Left lung (tissue), 10 donors: ENCODE results near the gene INS. TPM values are rescaled to one million over a fixed set of nuclear protein-coding genes. Genes with fewer than 3 reads are reported as not detected.

Experiments used
- ATAC-seq: fragments of 200-7000 bp; cut with Tn5 transposase; one replicate; pipeline ENCODE4 v1.9.1; 2020; ENCODE audit warnings: moderate library complexity
- DNase-seq, 4 donors: peaks; one replicate each; pipeline ENCODE4 v3.0.0-alpha.2; 2013 to 2020
- H3K27ac ChIP-seq, 2 donors: fragments of 200-600 bp; sonication (generic) in 1 of 2; one replicate each; pipeline versions ENCODE4 v1.5.0 to v1.8.0; 2020 to 2021
- H3K27me3 ChIP-seq, 2 donors: fragments of 200-600 bp; sonication (generic) in 1 of 2; one replicate each; pipeline versions ENCODE4 v1.5.0 to v1.8.0; 2020 to 2021
- H3K36me3 ChIP-seq, 2 donors: fragments of 200-600 bp; sonication (generic) in 1 of 2; one replicate each; pipeline versions ENCODE4 v1.5.0 to v1.8.0; 2020 to 2021
- H3K4me1 ChIP-seq, 2 donors: fragments of 200-600 bp; one replicate each; pipeline ENCODE4 v1.8.0; 2021
- H3K4me3 ChIP-seq, 2 donors: fragments of 200-600 bp; sonication (generic) in 1 of 2; one replicate each; pipeline versions ENCODE4 v1.5.0 to v1.8.0; 2020 to 2021; ENCODE audit warnings: mild to moderate bottlenecking in 1 of 2
- H3K9me3 ChIP-seq, 2 donors: fragments of 200-600 bp; sonication (generic) in 1 of 2; one replicate each; pipeline versions ENCODE4 v1.5.0 to v1.8.0; 2020 to 2021
- intact Hi-C, 2 donors: fragments of 100-400 bp; cut with DNase I; formaldehyde crosslinking; loops; one replicate each; pipeline versions ENCODE4 v1.11.2 to v1.14.2; 2022
- polyA plus RNA-seq, 6 donors: library from polyadenylated mRNA; unstranded; fragments of 120-200 nt; gene quantifications; one replicate each; pipeline ENCODE4 v1.2.1, GENCODE V29; 2013; ENCODE audit not compliant: insufficient read length in 6 of 6
- total RNA-seq, 2 donors: library from RNA; stranded (reverse); fragmentation: NEBNext Ultra II Directional; extraction: Animal tissue kit (Norgen Biotek cat#: 25700); gene quantifications; one replicate each; pipeline ENCODE4 v1.2.1, GENCODE V29; 2021
- TF ChIP-seq, protein P1 (sequence below), 2 donors: fragments of 200-600 bp; sonication (generic) in 1 of 2; IDR thresholded peaks; one replicate each; pipeline versions ENCODE4 v1.5.0 to v1.8.0; 2021; ENCODE audit warnings: antibody characterized with exemption in 2 of 2
- donor health status: DM: no; HTN: yes; CAD: no.
- donor health status: DM: no; HTN: no; CAD: no.

INS gene
- total and polyA plus RNA-seq, 8 donors = not detected

DNA sequence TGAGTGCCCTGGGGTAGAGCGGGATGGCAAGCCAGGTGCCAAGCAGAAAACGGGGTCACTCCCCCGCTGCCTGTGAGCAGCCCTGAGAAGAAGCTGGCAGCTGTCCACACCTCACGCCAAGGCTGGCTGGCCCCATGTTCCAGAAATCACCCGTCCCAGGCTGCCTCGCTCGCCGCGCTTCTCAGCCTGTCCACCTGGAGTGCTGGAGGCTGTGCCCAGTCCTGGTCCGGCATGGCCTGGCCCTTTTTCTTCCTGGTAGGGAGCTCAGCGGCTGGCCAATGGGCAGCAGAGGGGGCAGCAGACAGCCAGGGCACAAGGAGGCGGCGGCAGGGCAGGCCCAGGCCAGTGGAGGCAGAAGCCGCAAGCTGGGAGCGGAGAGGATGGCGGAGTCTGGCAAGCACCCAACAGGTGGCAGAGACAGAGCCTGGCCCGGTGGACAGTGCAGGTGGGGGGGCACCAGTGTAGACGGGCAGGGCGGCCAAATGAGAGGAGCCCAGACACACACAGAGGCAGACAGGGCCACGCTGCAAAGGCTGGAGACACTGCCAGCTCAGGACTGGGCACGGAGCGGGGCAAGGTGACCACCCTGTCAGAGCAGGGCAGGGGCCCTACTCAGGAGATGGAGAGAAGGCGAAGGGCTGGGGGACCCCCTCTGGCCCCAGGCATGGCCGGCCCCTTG is 47.8 kb upstream of the INS start:
- Histone ChIP-seq H3K27ac (no peak overlapping the region), H3K4me3 (no peak overlapping the region), H3K9me3 (peaks cover 0 to 5% of the 10 kb centered on the region in 2 donors), H3K4me1 (no peaks in the 10 kb centered on the region), H3K27me3 (no peaks in the 10 kb centered on the region), H3K36me3 (no peaks in the 10 kb centered on the region)
- ATAC-seq = no peak
- intact Hi-C loops = no loop called here
- TF ChIP-seq, protein P1, sequence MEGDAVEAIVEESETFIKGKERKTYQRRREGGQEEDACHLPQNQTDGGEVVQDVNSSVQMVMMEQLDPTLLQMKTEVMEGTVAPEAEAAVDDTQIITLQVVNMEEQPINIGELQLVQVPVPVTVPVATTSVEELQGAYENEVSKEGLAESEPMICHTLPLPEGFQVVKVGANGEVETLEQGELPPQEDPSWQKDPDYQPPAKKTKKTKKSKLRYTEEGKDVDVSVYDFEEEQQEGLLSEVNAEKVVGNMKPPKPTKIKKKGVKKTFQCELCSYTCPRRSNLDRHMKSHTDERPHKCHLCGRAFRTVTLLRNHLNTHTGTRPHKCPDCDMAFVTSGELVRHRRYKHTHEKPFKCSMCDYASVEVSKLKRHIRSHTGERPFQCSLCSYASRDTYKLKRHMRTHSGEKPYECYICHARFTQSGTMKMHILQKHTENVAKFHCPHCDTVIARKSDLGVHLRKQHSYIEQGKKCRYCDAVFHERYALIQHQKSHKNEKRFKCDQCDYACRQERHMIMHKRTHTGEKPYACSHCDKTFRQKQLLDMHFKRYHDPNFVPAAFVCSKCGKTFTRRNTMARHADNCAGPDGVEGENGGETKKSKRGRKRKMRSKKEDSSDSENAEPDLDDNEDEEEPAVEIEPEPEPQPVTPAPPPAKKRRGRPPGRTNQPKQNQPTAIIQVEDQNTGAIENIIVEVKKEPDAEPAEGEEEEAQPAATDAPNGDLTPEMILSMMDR (IDR thresholded peaks at IDR 0.05) = no peak
- DNase-seq = peak in 1 of 4 donors; percentile 79

DNA sequence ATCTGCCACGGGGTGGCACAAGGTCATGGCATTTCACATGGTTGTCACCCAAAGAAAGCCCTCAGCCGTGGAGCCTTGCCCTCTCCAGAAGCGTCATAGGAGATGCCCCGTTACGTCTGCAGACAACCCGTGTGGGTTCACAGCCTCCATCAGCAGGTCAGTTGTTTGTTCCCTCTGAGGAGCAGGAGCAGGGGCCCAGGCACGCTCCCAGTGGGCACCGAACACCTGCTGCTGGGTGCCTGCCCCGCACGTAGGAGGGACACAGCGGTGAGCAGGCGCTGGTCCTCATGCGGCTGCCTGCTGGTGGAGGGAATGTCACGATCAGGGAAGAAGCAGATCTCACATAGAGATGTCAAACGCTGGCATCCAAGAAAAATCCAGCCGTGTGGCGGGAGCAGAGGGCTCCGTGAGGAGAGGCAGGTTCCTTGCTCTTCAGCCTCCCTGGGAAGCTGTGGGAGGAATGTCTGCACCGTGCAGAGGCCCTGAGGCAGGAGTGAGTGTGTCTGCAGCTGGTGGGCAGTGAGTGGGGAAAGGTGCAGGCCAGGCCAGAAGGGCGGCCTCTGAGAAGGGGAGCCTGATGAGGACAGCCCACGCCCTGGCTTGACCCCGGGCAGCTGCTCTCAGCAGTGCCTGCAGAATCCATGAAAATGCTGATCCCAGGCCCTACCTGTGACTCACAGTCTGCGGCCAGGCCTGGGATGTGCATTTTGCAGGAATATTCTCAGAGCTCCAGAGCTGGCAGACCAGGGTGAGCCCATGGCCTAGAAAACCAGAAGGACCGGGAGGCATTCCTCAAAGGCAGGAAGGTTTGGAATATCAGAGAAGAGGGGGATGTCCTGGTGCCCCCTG is 47.0 kb upstream of the INS start:
- Histone ChIP-seq H3K27ac (no peak overlapping the region), H3K27me3 (no peaks in the 10 kb centered on the region), H3K36me3 (no peaks in the 10 kb centered on the region), H3K9me3 (peaks cover 0 to 5% of the 10 kb centered on the region in 2 donors), H3K4me1 (no peaks in the 10 kb centered on the region), H3K4me3 (no peak overlapping the region)
- intact Hi-C loops = no loop called here
- DNase-seq (peak in 1 of 4 donors; percentile 61), ATAC-seq (no peak)
- TF ChIP-seq, protein P1 (IDR thresholded peaks at IDR 0.05) = no peak

DNA sequence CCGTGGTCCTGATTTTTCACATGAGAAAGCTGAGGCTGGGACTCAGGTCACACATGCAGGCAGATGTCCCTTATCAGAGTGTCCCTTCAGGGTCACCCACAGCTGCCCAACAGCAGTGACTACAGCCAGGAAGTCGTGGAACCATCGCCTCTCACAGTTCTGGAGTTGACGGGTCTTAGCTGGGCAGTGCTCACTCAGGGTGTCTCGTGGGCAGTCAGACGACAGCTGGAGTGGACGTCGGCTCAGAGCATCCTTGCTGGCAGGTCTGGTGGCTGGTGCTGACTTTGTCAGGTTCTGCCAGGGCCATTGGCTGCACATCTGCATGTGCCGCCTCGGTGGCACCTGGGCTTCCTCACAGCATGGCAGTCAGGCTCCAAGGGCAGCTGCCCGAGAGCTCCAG is 46.2 kb upstream of the INS start:
- TF ChIP-seq, protein P1 (IDR thresholded peaks at IDR 0.05) = no peak
- ATAC-seq (no peak), DNase-seq (no peak)
- Histone ChIP-seq H3K9me3 (peaks cover 0 to 5% of the 10 kb centered on the region in 2 donors), H3K27me3 (no peaks in the 10 kb centered on the region), H3K4me1 (no peaks in the 10 kb centered on the region), H3K4me3 (no peak overlapping the region), H3K36me3 (no peaks in the 10 kb centered on the region), H3K27ac (no peak overlapping the region)
- intact Hi-C loops = no loop called here

DNA sequence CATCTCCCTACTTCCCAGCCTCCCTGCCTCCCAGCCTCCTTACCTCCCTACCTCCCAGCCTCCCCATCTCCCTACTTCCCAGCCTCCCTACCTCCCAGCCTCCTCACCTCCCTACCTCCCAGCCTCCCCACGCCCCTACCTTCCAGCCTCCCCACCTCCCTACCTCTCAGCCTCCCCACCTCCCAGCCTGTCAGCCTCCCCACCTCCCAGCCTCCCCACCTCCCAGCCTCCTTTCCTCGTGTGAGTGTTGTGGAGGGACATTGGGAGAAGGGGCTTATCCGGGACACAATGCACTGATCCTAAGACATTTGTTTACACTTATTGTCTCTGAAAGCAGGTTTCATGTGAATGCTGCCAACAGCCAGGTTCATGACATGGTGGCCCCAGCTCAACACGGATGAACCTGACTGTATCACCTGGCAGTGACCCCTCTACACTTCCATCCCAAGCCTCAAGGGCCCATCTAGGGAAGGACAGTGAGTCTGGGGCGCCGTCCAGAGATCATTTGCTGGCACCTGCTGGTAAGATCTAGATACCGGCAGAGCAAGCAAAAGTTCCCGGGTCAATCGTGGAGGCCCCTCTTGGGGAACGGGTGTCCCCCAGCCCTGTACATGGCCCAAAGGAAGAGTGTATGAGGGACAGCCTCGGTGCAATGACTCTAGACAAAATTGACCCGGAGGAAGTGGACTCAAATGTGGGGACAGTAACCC is 45.1 kb upstream of the INS start:
- intact Hi-C loops = no loop called here
- Histone ChIP-seq H3K27me3 (no peaks in the 10 kb centered on the region), H3K4me1 (no peaks in the 10 kb centered on the region), H3K9me3 (peaks cover 0 to 5% of the 10 kb centered on the region in 2 donors), H3K4me3 (no peak overlapping the region), H3K36me3 (no peaks in the 10 kb centered on the region), H3K27ac (no peak overlapping the region)
- DNase-seq (no peak), ATAC-seq (no peak)
- TF ChIP-seq, protein P1 (IDR thresholded peaks at IDR 0.05) = no peak
